VCaP (cell line): ENCODE measurements around the gene STXBP6.
A peak's percentile ranks its signal among the peaks of the same experiment; 100 is the strongest.

Experiments
- H3K27ac ChIP-seq: fragments of 450-650 bp; 2 replicates; pipeline ENCODE4 v1.5.1; 2017
- CTCF ChIP-seq: fragments of 450-650 bp; conservative IDR thresholded peaks from 2 replicates; pipeline ENCODE4 v1.5.1; 2017; ENCODE audit warnings: mild to moderate bottlenecking, moderate library complexity

STXBP6 gene

GRCh38 chr14:24851406-24851805 is 198.5 kb downstream of the STXBP6 start:
- no peak for TF ChIP-seq CTCF
- H3K27ac ChIP-seq: no peak overlapping the region

- no peak for TF ChIP-seq CTCF
- H3K27ac ChIP-seq: no peak overlapping the region
Observed at GRCh38 chr14:24850072-24850471, 199.9 kb downstream of the STXBP6 start.

- no peak for TF ChIP-seq CTCF
- no peak overlapping the region for H3K27ac ChIP-seq
Observed at GRCh38 chr14:24849471-24849870, 200.5 kb downstream of the STXBP6 start.

GRCh38 chr14:24848102-24848790 is 201.7 kb downstream of the STXBP6 start:
- TF ChIP-seq CTCF: no peak
- H3K27ac ChIP-seq: no peak overlapping the region

- no peak for TF ChIP-seq CTCF
- no peak overlapping the region for H3K27ac ChIP-seq
Observed at GRCh38 chr14:24847568-24848095, 202.3 kb downstream of the STXBP6 start.

- TF ChIP-seq CTCF: no peak
- H3K27ac ChIP-seq: peak overlapping the region; percentile 1; the same call in 1 of the 2 replicates
Observed at GRCh38 chr14:24846261-24846660, 203.7 kb downstream of the STXBP6 start.

- H3K27ac ChIP-seq: peak overlapping the region; percentile 1; the same call in 1 of the 2 replicates
- no peak for TF ChIP-seq CTCF
Observed at GRCh38 chr14:24845851-24846250, 204.1 kb downstream of the STXBP6 start.
